ENCODE results near the gene DIP2C. TPM values are rescaled to one million over a fixed set of nuclear protein-coding genes. Genes with fewer than 3 reads are reported as not detected.
"Not testable (repeated sequence)": the region's sequence is repeated elsewhere in the genome, so short reads cannot be mapped to it uniquely, and the experiment has no call there.

DIP2C gene
- polyA plus RNA-seq, 3 donors, result 0.11 TPM; not detected in 2

DNA sequence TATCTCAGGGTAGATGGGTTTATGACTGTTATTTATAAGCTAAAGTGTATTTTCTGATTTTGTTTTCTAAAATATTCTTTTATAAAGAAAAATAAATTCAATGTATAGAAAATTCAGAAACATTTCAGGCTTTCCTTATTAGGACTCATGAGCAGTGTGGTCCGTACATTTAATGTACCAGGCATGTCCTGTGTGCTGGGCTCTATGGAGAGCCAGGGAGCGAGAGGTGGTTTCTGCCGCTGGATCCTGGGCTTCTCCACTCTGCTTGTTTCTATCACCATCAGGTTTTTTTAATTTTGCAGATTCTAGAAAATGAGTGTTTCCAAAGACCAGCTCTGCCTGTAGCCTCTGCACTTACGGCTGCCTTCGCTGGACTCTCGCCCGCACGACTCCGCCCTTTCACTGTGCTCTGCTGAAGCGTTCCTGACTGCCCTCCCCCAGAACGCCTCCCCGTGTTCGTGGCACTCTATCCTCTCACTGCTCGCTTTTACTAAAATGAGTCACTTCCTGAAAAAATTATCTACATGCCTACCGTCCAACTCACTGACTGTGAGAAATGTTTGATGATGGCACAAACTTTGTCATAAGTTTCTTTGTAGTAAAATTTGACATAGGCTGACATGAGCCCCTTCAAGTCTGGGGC is 365.7 kb downstream of the DIP2C start:
- Histone ChIP-seq H3K4me1 (ENCODE audit: control insufficient read depth in 1 of 2, insufficient read depth in 2 of 2, low read length in 2 of 2) (no peaks in the 10 kb centered on the region), H3K9me3 (replicated peaks in 1 of 2; ENCODE audit: control insufficient read depth in 1 of 2, insufficient read depth in 1 of 2, low read length in 2 of 2) (peaks cover 0 to 16% of the 10 kb centered on the region in 2 donors), H3K36me3 (replicated peaks in 1 of 2; ENCODE audit: control insufficient read depth in 1 of 2, insufficient read depth in 2 of 2, low read length in 2 of 2) (no peaks in the 10 kb centered on the region), H4K20me1 (ENCODE audit: insufficient read depth, low read length) (no peaks in the 10 kb centered on the region), H3K27me3 (ENCODE audit: control insufficient read depth in 2 of 2, insufficient read depth in 2 of 2, low read length in 2 of 2) (no peaks in the 10 kb centered on the region), H3K4me2 (replicated peaks; ENCODE audit: extremely low read depth, low read length, poor library complexity, severe bottlenecking) (no peak overlapping the region), H3K4me3 (replicated peaks in 1 of 3; ENCODE audit: low read depth in 2 of 3, low read length in 3 of 3) (no peak overlapping the region), H3K27ac (ENCODE audit: low read depth in 1 of 2, low read length in 2 of 2) (no peak overlapping the region), H2AFZ (ENCODE audit: insufficient read depth, low read depth, low read length, poor library complexity, severe bottlenecking) (no peak overlapping the region), H3K9ac (ENCODE audit: insufficient read depth, low read length, poor library complexity, severe bottlenecking) (no peak overlapping the region), H3K79me2 (ENCODE audit: insufficient read depth, low read length) (no peaks in the 10 kb centered on the region)
- DNase-seq, result no peak
- Mint-ChIP-seq H3K4me1 (peaks cover 4% of the 10 kb centered on the region), H3K9me3 (peaks cover 0 to 14% (median 4%) of the 10 kb centered on the region in 7 donors), H3K36me3 (no peaks in the 10 kb centered on the region), H3K4me3 (no peak overlapping the region), H3K27me3 (ENCODE audit: low read depth in 3 of 3) (peaks cover 0 to 6% (median 4%) of the 10 kb centered on the region in 3 donors), H3K27ac (no peak overlapping the region)
- intact Hi-C loops (cut with micrococcal nuclease), result no loop called here
- TF ChIP-seq, protein P1, sequence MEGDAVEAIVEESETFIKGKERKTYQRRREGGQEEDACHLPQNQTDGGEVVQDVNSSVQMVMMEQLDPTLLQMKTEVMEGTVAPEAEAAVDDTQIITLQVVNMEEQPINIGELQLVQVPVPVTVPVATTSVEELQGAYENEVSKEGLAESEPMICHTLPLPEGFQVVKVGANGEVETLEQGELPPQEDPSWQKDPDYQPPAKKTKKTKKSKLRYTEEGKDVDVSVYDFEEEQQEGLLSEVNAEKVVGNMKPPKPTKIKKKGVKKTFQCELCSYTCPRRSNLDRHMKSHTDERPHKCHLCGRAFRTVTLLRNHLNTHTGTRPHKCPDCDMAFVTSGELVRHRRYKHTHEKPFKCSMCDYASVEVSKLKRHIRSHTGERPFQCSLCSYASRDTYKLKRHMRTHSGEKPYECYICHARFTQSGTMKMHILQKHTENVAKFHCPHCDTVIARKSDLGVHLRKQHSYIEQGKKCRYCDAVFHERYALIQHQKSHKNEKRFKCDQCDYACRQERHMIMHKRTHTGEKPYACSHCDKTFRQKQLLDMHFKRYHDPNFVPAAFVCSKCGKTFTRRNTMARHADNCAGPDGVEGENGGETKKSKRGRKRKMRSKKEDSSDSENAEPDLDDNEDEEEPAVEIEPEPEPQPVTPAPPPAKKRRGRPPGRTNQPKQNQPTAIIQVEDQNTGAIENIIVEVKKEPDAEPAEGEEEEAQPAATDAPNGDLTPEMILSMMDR (IDR thresholded peaks at IDR 0.05), result no peak
- 83% methylated on average over 9 of the region's 15 CpGs for WGBS (ENCODE audit: insufficient coverage)

DNA sequence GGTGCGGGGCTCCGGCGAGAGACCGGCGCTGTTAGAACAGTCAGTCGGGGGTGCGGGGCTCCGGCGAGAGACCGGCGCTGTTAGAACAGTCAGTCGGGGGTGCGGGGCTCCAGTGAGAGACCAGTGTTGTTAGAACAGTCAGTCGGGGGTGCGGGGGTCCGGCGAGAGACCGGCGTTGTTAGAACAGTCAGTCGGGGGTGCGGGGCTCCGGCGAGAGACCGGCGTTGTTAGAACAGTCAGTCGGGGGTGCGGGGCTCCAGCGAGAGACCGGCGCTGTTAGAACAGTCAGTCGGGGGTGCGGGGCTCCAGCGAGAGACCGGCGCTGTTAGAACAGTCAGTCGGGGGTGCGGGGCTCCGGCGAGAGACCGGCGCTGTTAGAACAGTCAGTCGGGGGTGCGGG is 366.4 kb downstream of the DIP2C start:
- H3K4me3 Mint-ChIP-seq; intact Hi-C loops (cut with micrococcal nuclease); H3K9ac ChIP-seq (ENCODE audit: insufficient read depth, low read length, poor library complexity, severe bottlenecking); H3K27ac Mint-ChIP-seq; H3K27ac ChIP-seq (ENCODE audit: low read depth in 1 of 2, low read length in 2 of 2); H3K4me1 ChIP-seq (ENCODE audit: control insufficient read depth in 1 of 2, insufficient read depth in 2 of 2, low read length in 2 of 2); H3K79me2 ChIP-seq (ENCODE audit: insufficient read depth, low read length); H4K20me1 ChIP-seq (ENCODE audit: insufficient read depth, low read length); H3K4me3 ChIP-seq (replicated peaks in 1 of 3; ENCODE audit: low read depth in 2 of 3, low read length in 3 of 3); H2AFZ ChIP-seq (ENCODE audit: insufficient read depth, low read depth, low read length, poor library complexity, severe bottlenecking); DNase-seq; H3K36me3 Mint-ChIP-seq; H3K27me3 ChIP-seq (ENCODE audit: control insufficient read depth in 2 of 2, insufficient read depth in 2 of 2, low read length in 2 of 2); H3K4me2 ChIP-seq (replicated peaks; ENCODE audit: extremely low read depth, low read length, poor library complexity, severe bottlenecking); H3K27me3 Mint-ChIP-seq (ENCODE audit: low read depth in 3 of 3); H3K36me3 ChIP-seq (replicated peaks in 1 of 2; ENCODE audit: control insufficient read depth in 1 of 2, insufficient read depth in 2 of 2, low read length in 2 of 2); H3K4me1 Mint-ChIP-seq: not testable (repeated sequence)
- no CpG with 5 or more reads among the region's 43 CpGs for WGBS (ENCODE audit: insufficient coverage)
- H3K9me3 Mint-ChIP-seq, result peaks cover 0 to 14% (median 4%) of the 10 kb centered on the region in 7 donors
- peaks cover 0 to 16% of the 10 kb centered on the region in 2 donors for H3K9me3 ChIP-seq (replicated peaks in 1 of 2; ENCODE audit: control insufficient read depth in 1 of 2, insufficient read depth in 1 of 2, low read length in 2 of 2)

Data from CD14-positive monocyte (primary cell).